Measurements from ENCODE around the gene TPPP2. TPM values are rescaled to one million over a fixed set of nuclear protein-coding genes. Genes with fewer than 3 reads are reported as not detected.

The TPPP2 gene
- total RNA-seq, 1 donor from 2014 or later: not detected

GRCh38 chr14:21056520-21057163 is 26.6 kb downstream of the TPPP2 start:
- intact Hi-C loops (cut with micrococcal nuclease): no loop called here

DNA sequence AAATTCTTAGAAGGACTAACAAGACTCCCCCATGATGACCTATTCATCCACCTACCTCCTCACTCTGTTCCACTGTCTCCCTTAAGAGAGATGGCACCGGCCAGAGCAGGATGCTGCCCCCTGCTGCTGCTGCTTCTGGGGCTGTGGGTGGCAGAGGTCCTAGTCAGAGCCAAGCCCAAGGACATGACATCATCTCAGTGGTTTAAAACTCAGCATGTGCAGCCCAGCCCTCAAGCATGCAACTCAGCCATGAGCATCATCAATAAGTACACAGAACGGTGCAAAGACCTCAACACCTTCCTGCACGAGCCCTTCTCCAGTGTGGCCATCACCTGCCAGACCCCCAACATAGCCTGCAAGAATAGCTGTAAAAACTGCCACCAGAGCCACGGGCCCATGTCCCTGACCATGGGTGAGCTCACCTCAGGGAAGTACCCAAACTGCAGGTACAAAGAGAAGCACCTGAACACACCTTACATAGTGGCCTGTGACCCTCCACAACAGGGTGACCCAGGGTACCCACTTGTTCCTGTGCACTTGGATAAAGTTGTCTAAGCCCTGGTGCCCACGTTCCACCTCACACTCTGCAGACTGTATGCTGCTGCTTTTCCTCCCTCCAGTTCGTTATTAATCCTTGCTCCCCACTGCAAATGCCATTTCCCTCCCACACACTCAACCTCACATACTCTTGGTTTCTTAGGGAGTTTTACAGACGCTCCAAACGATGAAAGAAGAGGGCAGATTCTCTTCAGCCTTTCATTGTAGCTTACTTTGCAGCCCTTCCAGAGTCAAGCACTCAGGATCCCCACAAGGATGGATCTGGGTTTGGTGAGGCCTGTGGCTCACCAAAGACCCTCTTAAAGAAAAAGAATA is 28.0 kb downstream of the TPPP2 start, which contains the start of gene RNASE8:
RNASE8 (plus strand) TSS at position 20 of the 873 bp plus-strand sequence; CDS start at position 91, 71 bp downstream.
- intact Hi-C loops (cut with micrococcal nuclease): no loop called here

DNA sequence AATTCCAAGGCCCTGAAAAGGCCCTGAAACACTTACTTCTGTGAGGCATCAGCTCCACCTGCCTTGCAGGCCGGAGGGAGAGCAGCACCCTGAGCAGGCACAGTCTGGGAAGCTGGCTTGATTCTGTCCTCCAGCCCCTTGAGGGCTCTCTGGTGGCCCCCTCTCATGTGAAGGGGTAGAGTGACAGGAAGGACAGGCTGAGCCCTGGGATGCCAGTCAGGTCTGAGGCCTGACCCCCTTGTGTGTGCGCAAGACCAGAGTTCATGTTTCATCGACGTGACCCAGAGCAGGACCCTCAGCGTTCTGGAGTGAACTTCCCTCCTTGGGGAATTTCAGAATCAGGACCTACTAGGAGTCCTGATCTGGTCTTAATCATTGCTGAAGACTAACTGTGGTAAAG is 28.9 kb downstream of the TPPP2 start:
- intact Hi-C loops (cut with micrococcal nuclease): no loop called here

DNA sequence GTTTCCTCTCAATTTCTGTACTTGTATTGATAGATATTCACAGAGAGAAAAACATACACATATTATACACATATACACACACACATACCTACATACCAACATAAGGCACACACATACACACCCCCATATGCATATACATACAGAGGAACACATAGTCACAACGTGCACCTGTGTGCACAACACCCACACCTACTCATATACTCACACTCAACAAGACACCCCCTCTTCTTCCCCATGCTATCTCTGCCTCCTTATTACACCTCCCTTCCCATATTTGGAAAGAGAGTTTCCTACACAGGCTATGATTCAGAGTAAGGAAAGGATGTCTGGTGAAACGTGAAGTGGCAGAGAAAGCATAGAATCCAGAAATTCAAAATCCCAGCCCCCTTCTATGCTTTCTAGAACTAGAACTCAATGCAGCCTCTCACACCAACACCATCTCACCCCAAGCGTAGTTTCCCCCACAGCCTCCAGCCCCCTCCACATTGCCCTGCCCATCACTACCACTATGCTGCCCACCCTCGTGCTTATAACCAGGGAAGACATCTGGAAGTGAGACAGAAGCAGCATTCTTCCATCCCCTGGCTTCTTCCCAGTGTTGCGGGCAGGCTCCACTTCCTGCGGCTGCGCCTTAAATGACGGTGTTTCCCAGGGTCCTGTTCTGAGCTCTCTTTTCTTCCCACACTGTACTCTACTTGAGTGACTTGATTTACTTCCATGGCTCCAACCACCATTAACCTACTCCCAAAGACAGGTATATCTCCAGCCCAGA is 30.0 kb downstream of the TPPP2 start:
- intact Hi-C loops (cut with micrococcal nuclease): no loop called here

GRCh38 chr14:21060614-21061346 is 30.8 kb downstream of the TPPP2 start:
- intact Hi-C loops (cut with micrococcal nuclease): no loop called here

DNA sequence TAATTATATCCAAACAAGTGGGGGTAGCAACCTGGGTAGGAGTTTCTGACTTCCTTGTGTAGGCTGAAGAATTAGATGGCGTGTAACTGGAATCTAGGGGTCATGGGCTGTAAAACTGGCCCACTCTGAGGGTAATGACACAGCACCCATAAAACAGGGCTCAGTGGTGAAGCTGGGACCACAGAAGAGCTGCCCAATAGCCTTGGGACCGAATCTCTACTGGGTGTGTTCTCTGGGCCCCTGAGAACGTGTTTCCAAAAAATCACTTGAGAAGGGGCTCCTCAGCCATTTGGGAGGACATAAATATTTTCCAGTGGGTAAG is 31.3 kb downstream of the TPPP2 start:
- intact Hi-C loops (cut with micrococcal nuclease): no loop called here

DNA sequence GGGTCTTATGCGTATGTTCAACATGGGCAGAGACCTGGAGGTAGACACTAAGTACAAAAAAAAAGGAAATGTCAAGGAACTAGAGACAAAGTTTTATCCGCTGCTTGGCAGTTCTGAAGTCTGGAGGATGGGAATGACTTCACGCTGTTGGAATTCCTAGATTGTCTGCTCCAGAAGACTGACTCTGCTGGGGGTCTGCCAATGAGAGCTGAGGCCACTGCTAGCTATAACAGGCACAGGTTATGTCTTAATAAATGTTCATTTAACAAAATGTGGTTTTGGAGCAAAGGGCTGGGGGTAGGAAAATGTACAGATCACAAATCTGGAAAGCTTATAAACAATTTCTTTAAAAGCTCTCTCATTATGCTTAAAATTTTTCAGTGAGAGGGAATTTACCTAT is 33.5 kb downstream of the TPPP2 start:
- intact Hi-C loops (cut with micrococcal nuclease): no loop called here

GRCh38 chr14:21066882-21067502 is 37.0 kb downstream of the TPPP2 start:
- intact Hi-C loops (cut with micrococcal nuclease): no loop called here

DNA sequence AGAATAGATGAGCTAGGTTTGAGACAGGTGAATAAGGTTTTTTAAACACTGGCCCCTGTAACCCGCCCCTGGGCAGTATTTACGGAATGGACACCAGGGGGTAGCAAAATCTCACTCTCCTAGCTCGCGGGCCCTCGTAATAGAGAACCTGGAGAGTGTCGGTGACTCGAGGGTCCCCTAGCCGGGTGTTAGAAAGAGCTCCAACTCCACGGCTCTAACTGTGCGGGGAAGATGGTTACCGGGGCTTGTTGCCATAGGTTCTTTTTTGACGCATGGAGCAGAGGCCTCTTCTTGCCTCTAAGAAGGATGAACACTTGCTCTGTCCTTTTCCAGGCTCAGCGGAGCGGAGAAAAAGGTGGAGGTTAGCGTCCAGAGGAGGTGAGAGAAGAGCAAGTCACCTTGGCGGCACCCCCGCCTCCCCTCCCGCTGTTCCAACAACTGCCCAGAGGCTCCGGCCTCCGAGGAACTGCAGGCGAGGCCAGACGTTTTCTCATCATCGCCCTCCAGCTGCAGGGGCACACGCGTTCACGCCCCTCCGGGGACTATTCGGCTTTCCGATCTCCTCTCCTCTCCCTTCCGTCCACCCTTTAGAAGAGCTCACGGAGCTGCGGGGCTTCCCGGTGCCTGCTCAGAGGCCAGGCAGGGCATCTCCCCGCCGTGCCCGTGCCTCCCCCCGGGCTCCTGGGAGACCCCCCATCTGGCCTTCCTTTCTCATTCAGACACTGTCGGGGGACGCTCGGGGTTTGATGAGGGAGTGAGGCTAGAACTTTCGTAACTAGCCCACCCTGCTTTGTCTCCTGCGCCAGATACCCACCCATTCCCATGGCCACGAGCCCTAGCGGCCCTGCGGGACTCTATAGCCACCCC is 38.7 kb downstream of the TPPP2 start:
- intact Hi-C loops (cut with micrococcal nuclease): loop anchor here (1.0 kb wide), 1 partner anchor 36 kb away; no protein-coding TSS in a partner anchor

DNA sequence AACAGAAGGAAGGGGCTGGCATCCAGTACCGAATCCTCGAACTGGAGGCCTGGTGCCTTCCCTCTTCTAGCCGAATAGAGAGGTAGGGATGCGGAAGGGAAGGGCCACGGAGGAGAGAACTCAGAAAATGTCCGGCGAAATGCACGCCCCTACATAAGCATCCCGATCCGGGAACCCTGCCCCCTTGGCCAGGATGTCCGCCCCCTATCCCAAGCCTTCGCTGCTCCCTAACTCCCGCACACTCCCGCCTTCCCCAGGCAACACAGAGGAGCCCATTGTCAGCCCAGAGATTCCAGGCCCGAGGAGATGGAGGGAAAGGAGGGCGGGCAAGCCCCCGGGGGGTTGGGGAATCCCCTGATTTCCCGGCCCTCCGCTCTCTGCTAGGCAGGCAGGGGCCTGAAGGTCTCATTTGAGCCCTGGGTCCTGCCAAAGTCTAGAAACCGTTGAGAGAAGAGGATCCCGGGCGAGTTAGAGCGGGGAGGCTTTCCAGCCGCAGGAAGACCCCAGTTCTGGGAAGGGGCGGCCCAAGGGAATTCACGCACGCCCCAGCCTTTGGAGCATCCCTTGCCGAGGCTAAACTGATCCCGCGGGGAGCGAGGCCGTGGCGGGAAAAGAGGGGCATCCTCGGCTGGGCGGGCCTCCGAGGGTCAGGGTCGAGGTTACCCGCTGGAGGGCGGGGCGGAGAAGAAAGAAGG is 39.5 kb downstream of the TPPP2 start:
- intact Hi-C loops (cut with micrococcal nuclease): no loop called here

- intact Hi-C loops (cut with micrococcal nuclease): no loop called here
Observed at GRCh38 chr14:21070083-21070609, 40.1 kb downstream of the TPPP2 start, which contains the start of gene ARHGEF40. ARHGEF40 (plus strand) TSS chr14:21070304; CDS start chr14:21070397, 93 bp downstream.

- intact Hi-C loops (cut with micrococcal nuclease): loop anchor here (1.0 kb wide), 1 partner anchor 22 kb away; no protein-coding TSS in a partner anchor
Observed at GRCh38 chr14:21070610-21071224, 40.7 kb downstream of the TPPP2 start.

DNA sequence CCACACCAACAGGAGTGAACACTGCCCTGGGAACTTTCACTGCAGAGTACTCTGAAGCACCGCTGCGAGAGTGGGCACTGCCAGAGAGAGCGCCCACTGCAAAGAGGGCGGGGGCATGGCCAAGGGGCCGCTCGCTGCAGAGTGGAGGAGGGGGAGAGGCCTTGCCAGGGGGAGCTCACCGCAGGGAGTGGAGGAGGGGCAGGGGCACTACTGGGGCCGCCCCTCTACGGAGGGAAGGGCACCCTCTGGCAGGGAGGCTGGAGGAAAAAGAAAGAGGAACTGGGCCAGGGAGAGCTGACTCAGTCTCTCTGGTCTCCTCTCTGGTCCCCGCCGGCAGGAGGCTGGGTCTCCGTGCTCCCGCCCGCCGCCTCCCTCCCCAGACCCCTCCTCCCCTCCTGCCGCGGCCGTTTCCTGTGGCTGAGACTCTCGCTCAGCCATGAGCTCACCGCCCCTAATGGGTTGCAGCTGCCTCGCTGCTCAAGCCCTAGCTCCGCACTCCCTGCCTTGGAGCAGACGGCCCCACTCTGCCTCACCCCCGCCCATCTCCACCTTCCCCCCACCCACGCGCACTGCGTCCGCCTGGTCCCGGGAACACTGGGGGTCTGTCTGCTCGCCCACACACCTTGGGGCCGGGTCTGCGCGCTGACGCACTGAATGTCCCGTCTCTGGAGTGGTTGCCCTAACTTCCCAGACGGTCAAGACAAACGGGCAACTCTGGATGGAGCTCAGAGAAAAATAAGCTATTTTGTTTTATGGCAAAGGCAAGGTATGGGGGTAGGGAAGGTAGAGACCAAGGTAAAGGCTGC is 41.4 kb downstream of the TPPP2 start:
- intact Hi-C loops (cut with micrococcal nuclease): loop anchor here (1.0 kb wide), 1 partner anchor 21 kb away; no protein-coding TSS in a partner anchor

GRCh38 chr14:21072031-21072473 is 42.0 kb downstream of the TPPP2 start:
- intact Hi-C loops (cut with micrococcal nuclease): no loop called here

DNA sequence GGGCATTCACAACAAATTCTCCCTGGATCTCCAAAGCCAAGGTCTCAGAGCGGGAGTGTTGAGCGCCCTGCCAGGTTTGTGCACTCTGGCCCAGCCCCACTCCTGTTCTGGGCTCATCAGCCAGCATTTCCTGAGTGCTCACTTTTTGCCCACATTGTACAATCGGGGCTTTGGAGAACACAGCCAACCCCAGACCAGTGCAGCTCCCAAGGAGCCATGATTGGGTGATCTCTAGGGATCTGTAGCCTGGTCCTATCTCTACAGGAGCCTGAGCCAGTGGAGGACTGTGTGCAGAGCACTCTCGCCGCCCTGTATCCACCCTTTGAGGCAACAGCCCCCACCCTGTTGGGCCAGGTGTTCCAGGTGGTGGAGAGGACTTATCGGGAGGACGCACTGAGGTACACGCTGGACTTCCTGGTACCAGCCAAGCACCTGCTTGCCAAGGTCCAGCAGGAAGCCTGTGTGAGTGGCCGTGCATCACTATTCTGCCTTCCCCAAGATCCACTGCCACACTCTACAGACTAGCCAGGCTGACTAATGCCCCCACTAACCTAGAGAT is 42.8 kb downstream of the TPPP2 start:
- intact Hi-C loops (cut with micrococcal nuclease): no loop called here

DNA sequence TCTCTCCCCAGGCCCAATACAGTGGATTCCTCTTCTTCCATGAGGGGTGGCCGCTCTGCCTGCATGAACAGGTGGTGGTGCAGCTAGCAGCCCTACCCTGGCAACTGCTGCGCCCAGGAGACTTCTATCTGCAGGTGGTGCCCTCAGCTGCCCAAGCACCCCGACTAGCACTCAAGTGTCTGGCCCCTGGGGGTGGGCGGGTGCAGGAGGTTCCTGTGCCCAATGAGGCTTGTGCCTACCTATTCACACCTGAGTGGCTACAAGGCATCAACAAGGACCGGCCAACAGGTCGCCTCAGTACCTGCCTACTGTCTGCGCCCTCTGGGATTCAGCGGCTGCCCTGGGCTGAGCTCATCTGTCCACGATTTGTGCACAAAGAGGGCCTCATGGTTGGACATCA is 43.9 kb downstream of the TPPP2 start:
- intact Hi-C loops (cut with micrococcal nuclease): no loop called here

All from T-helper 2 cell treated with Interferon-gamma antibody and Interleukin-4, amounts not matched to agents 100 ng/mL and 5 ng/mL, for 36 hours (primary cell).